Mesothelial cell of epicardium (in vitro differentiated cells): Measurements from ENCODE around the gene NUP210. TPM values are rescaled to one million over a fixed set of nuclear protein-coding genes. Genes with fewer than 3 reads are reported as not detected.
A peak's percentile ranks its signal among the peaks of the same experiment; 100 is the strongest.

Experiments used
- DNase-seq, 2 experiments: peaks; one replicate each; pipeline ENCODE4 v3.0.0; 2021; ENCODE audit warnings: low spot score in 2 of 2; ENCODE audit not compliant: unreplicated experiment in 2 of 2
- H3K27ac Mint-ChIP-seq: 2 replicates; pipeline ENCODE4 v1.8.0; 2021; ENCODE audit warnings: mixed read lengths
- H3K27me3 Mint-ChIP-seq: 2 replicates; pipeline ENCODE4 v1.8.0; 2021; ENCODE audit warnings: low read depth, mixed read lengths
- H3K36me3 Mint-ChIP-seq: 2 replicates; pipeline ENCODE4 v1.8.0; 2021; ENCODE audit warnings: mixed read lengths
- H3K4me1 Mint-ChIP-seq: 2 replicates; pipeline ENCODE4 v1.8.0; 2021; ENCODE audit warnings: mixed read lengths
- H3K4me3 Mint-ChIP-seq: 2 replicates; pipeline ENCODE4 v1.8.0; 2021; ENCODE audit warnings: mild to moderate bottlenecking, moderate library complexity, mixed read lengths
- H3K9me3 Mint-ChIP-seq: 2 replicates; pipeline ENCODE4 v1.8.0; 2021; ENCODE audit warnings: mixed read lengths
- total RNA-seq: library from RNA; stranded (reverse); gene quantifications from 3 replicates; pipeline ENCODE4 v1.2.1, GENCODE V29; 2021
- TF ChIP-seq, protein P1 (sequence below): fragments of 200-600 bp; sonication (generic); IDR thresholded peaks from one replicate; pipeline ENCODE4 v1.5.0; 2021; ENCODE audit warnings: antibody characterized with exemption; ENCODE audit not compliant: unreplicated experiment

NUP210 gene
- total RNA-seq, 1 donor from 2014 or later: 27.9 TPM

DNA sequence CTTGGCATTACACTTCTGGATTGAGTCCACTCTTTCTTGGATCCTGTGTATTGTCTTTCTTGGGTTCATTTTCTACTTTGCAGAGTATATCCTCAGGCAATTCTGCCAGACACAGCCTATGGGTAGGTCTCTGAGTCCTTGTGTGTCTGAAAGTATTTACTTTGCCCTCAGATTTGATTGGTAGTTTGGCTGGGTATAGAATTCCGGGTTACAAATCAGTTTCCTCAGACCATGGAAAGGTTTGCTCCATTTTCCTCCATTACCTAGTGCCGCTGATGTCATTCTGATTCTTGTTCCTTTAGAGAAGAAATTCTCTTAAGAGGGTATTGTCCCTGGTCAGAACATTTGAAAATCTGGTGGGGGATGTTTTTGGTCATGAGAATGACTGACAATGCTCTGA lies 133.2 kb downstream of the NUP210 start:
- Mint-ChIP-seq H3K4me1 (peaks cover 2% of the 10 kb centered on the region), H3K4me3 (no peak overlapping the region)
- TF ChIP-seq, protein P1, sequence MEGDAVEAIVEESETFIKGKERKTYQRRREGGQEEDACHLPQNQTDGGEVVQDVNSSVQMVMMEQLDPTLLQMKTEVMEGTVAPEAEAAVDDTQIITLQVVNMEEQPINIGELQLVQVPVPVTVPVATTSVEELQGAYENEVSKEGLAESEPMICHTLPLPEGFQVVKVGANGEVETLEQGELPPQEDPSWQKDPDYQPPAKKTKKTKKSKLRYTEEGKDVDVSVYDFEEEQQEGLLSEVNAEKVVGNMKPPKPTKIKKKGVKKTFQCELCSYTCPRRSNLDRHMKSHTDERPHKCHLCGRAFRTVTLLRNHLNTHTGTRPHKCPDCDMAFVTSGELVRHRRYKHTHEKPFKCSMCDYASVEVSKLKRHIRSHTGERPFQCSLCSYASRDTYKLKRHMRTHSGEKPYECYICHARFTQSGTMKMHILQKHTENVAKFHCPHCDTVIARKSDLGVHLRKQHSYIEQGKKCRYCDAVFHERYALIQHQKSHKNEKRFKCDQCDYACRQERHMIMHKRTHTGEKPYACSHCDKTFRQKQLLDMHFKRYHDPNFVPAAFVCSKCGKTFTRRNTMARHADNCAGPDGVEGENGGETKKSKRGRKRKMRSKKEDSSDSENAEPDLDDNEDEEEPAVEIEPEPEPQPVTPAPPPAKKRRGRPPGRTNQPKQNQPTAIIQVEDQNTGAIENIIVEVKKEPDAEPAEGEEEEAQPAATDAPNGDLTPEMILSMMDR: no peak

GRCh38 chr3:13285007-13285567 lies 135.0 kb downstream of the NUP210 start:
- no peak overlapping the region for H3K27ac Mint-ChIP-seq
- no peak for DNase-seq
- peak overlapping the region; percentile 10 for H3K4me3 Mint-ChIP-seq
- H3K4me1 Mint-ChIP-seq: peaks cover 7% of the 10 kb centered on the region
- peaks cover 9% of the 10 kb centered on the region for H3K36me3 Mint-ChIP-seq
- TF ChIP-seq, protein P1: no peak
- peaks cover 71% of the 10 kb centered on the region for H3K27me3 Mint-ChIP-seq
- H3K9me3 Mint-ChIP-seq: peaks cover 26% of the 10 kb centered on the region

More for the DNA sequence above, 133.2 kb downstream of the NUP210 start:
- peaks cover 53% of the 10 kb centered on the region for H3K27me3 Mint-ChIP-seq
- DNase-seq: no peak
- H3K27ac Mint-ChIP-seq: no peak overlapping the region
- H3K36me3 Mint-ChIP-seq: peaks cover 9% of the 10 kb centered on the region
- peaks cover 26% of the 10 kb centered on the region for H3K9me3 Mint-ChIP-seq

DNA sequence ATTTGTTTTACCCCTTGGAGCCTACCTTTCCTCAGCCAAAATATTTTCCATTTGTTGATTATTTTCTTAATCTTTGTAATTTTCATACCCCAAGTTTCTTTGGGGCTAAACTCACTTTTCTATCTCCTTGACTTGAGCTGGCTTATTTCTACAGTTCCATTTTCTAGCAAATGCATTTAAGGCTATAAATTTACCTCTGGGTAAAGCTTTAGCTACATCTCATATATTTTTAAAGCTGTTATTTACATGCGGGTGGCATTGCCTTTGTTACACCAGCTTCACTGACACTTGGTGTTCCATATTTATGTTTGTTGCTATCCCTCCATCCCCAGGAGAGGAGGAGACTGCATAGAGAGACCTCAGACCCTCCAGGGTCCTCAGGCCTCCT lies 136.3 kb downstream of the NUP210 start:
- H3K27me3 Mint-ChIP-seq: peaks cover 83% of the 10 kb centered on the region
- peaks cover 26% of the 10 kb centered on the region for H3K9me3 Mint-ChIP-seq
- H3K4me1 Mint-ChIP-seq: peaks cover 7% of the 10 kb centered on the region
- H3K36me3 Mint-ChIP-seq: peaks cover 9% of the 10 kb centered on the region
- DNase-seq: no peak
- peak overlapping the region; percentile 64 for H3K4me3 Mint-ChIP-seq
- TF ChIP-seq, protein P1: no peak
- H3K27ac Mint-ChIP-seq: no peak overlapping the region

DNA sequence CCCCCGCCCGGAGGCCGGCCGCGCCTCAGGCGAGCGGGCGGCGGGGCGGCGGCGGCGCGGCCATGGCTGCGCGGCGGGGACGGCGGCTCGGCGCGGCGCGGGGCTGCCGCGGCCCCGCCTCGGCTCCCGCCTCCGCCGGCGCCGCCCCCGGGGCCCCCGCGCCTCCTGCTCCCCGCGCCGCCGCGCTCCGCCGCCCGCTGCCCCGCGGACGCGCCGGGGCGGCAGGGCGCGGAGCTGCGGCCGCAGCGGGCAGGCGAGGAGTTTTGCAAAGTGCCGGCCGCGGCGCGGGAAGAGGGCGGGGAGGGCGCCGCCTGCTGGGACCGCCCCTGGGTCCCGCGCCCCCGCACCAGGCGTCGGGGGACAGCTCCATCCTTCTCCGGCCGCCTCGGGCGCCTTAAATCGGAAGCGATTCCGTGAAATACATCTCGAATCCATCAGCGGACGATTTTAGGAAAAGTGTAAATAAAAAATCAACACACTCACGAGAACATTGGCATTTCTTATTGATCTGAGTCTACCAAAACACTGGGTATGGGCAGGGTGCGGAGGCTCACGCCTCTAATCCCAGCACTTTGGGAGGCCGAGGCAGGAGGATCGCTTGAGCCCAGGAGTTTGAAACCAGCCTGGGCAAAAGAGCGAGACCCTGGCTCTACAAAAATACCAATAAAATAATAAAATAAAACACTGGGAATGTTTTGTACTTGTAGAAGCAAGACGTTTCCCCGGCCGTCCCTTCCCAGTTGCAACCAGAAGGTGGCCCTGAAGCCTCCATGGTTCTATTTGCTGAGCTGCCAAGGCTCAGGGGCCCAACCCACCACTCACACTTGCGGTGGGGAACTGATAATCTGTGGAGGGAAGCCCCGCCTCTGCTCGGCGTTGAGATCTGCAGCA lies 136.9 kb downstream of the NUP210 start:
- Mint-ChIP-seq H3K4me1 (peaks cover 7% of the 10 kb centered on the region), H3K4me3 (peak overlapping the region; percentile 64), H3K36me3 (peaks cover 9% of the 10 kb centered on the region), H3K27ac (no peak overlapping the region), H3K27me3 (peaks cover 86% of the 10 kb centered on the region), H3K9me3 (peaks cover 26% of the 10 kb centered on the region)
- TF ChIP-seq, protein P1: no peak
- no peak for DNase-seq

- no peak overlapping the region for H3K27ac Mint-ChIP-seq
- peaks cover 25% of the 10 kb centered on the region for H3K9me3 Mint-ChIP-seq
- TF ChIP-seq, protein P1: no peak
- H3K4me1 Mint-ChIP-seq: peaks cover 13% of the 10 kb centered on the region
- H3K36me3 Mint-ChIP-seq: peaks cover 9% of the 10 kb centered on the region
- H3K27me3 Mint-ChIP-seq: peaks cover 88% of the 10 kb centered on the region
- no peak overlapping the region for H3K4me3 Mint-ChIP-seq
- no peak for DNase-seq
Measured at GRCh38 chr3:13282358-13282985, 137.7 kb downstream of the NUP210 start.
